ENCODE results near the gene DIPK1B. TPM values are rescaled to one million over a fixed set of nuclear protein-coding genes. Genes with fewer than 3 reads are reported as not detected.
"Not testable (repeated sequence)": the region's sequence is repeated elsewhere in the genome, so short reads cannot be mapped to it uniquely, and the experiment has no call there.

Gene DIPK1B
- total and polyA plus RNA-seq, 10 donors = 5.2 to 26.5 (median 12.3) TPM

DNA sequence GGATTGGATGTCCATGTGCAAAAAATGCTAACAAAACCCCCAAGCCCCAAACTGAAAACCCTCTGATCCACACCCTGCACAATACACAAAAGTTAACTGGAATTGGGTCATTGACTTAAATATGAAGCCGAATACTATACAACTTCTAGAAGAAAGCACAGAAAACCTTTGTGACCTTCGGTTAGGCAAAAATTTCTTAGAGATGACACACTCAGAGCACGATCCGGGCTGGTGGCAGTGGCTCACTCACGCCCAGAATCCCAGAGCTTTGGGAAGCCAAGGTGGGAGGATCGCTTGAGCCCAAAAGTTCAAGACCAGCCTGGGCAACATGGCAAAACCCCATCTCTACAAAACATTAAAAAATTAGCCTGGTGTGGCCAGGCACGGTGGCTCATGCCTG lies 1.8 kb upstream of the DIPK1B start:
- DNase-seq = no peak
- Histone ChIP-seq H3K27ac (no peak overlapping the region), H3K27me3 (replicated peaks in 1 of 7) (peaks cover 0 to 59% (median 33%) of the 10 kb centered on the region in 7 donors), H3K9me3 (no peaks in the 10 kb centered on the region), H3K36me3 (no peaks in the 10 kb centered on the region), H3K4me1 (peaks cover 26 to 43% (median 37%) of the 10 kb centered on the region in 6 donors), H3K4me3 (no peak overlapping the region)
- WGBS, 5 donors = 87 to 97% (median 92%) methylated on average over 7 of the region's 7 CpGs
- intact Hi-C loops (cut with DNase I; ENCODE audit: low total_unique reads) = no loop called here
- TF ChIP-seq, protein P1, sequence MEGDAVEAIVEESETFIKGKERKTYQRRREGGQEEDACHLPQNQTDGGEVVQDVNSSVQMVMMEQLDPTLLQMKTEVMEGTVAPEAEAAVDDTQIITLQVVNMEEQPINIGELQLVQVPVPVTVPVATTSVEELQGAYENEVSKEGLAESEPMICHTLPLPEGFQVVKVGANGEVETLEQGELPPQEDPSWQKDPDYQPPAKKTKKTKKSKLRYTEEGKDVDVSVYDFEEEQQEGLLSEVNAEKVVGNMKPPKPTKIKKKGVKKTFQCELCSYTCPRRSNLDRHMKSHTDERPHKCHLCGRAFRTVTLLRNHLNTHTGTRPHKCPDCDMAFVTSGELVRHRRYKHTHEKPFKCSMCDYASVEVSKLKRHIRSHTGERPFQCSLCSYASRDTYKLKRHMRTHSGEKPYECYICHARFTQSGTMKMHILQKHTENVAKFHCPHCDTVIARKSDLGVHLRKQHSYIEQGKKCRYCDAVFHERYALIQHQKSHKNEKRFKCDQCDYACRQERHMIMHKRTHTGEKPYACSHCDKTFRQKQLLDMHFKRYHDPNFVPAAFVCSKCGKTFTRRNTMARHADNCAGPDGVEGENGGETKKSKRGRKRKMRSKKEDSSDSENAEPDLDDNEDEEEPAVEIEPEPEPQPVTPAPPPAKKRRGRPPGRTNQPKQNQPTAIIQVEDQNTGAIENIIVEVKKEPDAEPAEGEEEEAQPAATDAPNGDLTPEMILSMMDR (IDR thresholded peaks at IDR 0.05 in 8 of 11, conservative IDR thresholded peaks at IDR 0.05 in 3 of 11) = no peak
- TF ChIP-seq POLR2A (IDR thresholded peaks at IDR 0.05) (no peak), POLR2AphosphoS5 (IDR thresholded peaks at IDR 0.05) (no peak)

DNA sequence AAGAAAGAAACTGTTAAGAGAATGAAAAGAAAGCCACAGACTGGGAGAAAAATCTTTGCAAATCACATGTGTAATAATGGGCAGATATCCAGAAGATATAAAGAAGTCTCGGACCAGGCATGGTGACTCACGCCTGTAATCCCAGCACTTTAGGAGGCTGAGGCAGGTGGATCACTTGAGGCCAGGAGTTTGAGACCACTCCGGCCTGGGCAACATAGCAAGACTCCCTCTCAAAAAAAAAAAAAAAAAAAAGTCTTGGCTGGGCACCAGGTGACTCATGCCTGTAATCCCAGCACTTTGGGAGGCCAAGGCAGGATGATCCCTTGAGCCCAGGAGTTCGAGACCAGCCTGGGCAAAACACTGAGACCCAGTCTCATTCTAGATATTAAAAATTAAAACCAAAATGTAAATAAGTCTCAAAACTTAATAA lies 1.1 kb upstream of the DIPK1B start:
- H3K4me3 ChIP-seq; DNase-seq; H3K36me3 ChIP-seq; H3K27ac ChIP-seq; intact Hi-C loops (cut with DNase I; ENCODE audit: low total_unique reads); H3K9me3 ChIP-seq: not testable (repeated sequence)
- H3K27me3 ChIP-seq (replicated peaks in 1 of 7) = peaks cover 0 to 63% (median 33%) of the 10 kb centered on the region in 7 donors
- WGBS, 5 donors = 58 to 78% (median 69%) methylated on average over 4 of the region's 4 CpGs
- peaks cover 26 to 46% (median 37%) of the 10 kb centered on the region in 6 donors for H3K4me1 ChIP-seq

DNA sequence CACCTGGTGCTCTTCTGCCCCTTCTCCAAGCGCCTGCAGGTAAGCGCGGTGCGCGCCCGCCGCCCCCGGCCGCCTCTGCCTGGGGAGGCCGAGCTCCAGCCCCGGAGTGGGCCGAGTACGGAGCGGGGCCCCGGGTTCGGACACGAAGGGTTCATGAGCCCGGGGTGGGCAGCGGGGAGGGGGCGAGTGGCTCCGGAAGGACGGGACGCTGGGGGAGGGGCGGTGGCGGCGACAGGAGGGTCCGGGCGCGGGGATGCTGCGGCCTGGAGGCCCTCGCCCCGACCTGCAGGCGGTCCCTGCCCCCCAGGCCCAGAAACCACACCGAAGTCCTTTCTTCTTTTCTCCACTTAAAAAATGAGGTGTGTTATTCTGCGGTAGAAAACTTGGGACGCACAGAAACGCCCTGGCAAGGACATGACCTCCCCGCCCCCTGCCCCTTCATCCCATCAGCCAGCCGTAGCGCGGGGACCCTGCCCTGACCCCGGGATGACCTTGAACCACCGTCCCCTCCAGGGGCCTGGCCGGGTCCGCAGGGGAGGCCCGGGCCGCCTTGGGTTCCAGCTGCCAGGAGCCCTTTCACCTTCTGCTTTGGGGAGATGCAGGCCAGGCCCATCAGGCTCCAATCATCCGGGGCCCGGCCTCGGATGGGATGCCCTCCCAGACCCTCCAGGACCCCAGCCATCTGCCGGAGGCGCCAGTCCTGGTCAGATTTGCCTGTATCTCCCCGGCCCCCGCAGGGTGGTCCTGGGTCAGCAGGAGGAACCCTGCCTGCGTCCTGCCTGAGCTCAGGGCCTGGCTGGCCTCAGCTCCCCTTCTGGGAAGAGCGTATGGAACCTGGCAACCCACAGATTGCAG lies 545 bp downstream of the DIPK1B start:
- DNase-seq = peak; percentile 77
- Histone ChIP-seq H3K27me3 (replicated peaks in 1 of 7) (peaks cover 0 to 69% (median 33%) of the 10 kb centered on the region in 7 donors), H3K27ac (peak overlapping the region in 5 of 8 donors; percentile 20 to 80 (median 69)), H3K9me3 (no peaks in the 10 kb centered on the region), H3K36me3 (no peaks in the 10 kb centered on the region), H3K4me1 (peaks cover 26 to 46% (median 37%) of the 10 kb centered on the region in 6 donors), H3K4me3 (peak overlapping the region; percentile 25 to 73 (median 39))
- WGBS, 5 donors = 3 to 14% (median 6%) methylated on average over 25 to 56 of the region's 56 CpGs
- intact Hi-C loops (cut with DNase I; ENCODE audit: low total_unique reads) = no loop called here
- no peak for TF ChIP-seq POLR2A (IDR thresholded peaks at IDR 0.05)
- no peak for TF ChIP-seq POLR2AphosphoS5 (IDR thresholded peaks at IDR 0.05)
- TF ChIP-seq, protein P1 (IDR thresholded peaks at IDR 0.05 in 8 of 11, conservative IDR thresholded peaks at IDR 0.05 in 3 of 11) = no peak

DNA sequence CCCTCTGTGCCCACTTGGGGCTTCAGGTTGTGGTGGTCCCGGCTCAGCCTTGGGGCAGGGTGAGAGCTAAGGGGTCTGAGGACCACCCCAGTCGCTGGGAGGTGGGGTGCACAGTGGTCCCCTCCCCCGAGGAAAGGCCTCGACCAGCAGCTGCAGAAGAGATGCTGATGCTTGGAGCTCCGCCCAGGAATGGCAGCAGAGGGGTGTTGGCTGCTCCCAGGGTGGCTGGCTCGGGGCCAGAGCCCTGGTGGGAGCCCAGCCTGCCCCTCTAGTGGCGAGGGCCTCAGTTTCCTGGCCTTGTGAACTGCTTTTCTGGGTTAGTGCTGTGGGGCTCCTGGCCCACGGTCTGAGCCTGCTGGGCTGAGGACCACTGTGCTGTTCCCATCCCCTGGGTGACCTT lies 1.2 kb downstream of the DIPK1B start:
- intact Hi-C loops (cut with DNase I; ENCODE audit: low total_unique reads) = no loop called here
- DNase-seq = no peak
- WGBS, 5 donors = 5 to 33% (median 18%) methylated on average over 3 to 8 of the region's 8 CpGs
- peaks cover 27 to 49% (median 39%) of the 10 kb centered on the region in 6 donors for H3K4me1 ChIP-seq
- H3K36me3 ChIP-seq = no peaks in the 10 kb centered on the region
- H3K27ac ChIP-seq = peak overlapping the region in 6 of 8 donors; percentile 62 to 80 (median 67)
- no peaks in the 10 kb centered on the region for H3K9me3 ChIP-seq
- H3K27me3 ChIP-seq (replicated peaks in 1 of 7) = peaks cover 0 to 69% (median 33%) of the 10 kb centered on the region in 7 donors
- H3K4me3 ChIP-seq = peak overlapping the region in 6 of 8 donors; percentile 37 to 73 (median 40)
- TF ChIP-seq POLR2A (IDR thresholded peaks at IDR 0.05) (no peak), POLR2AphosphoS5 (IDR thresholded peaks at IDR 0.05) (no peak)
- TF ChIP-seq, protein P1 (IDR thresholded peaks at IDR 0.05 in 8 of 11, conservative IDR thresholded peaks at IDR 0.05 in 3 of 11) = no peak
